HUES64 (cell line): ENCODE results near the gene SH3RF3.

Experiments
- H3K27ac ChIP-seq: 2 replicates; pipeline ENCODE4 v1.7.0; 2013; ENCODE audit warnings: low read depth, low read length, inconsistent platforms
- H3K27me3 ChIP-seq: 2 replicates; pipeline ENCODE4 v1.6.1; 2013; ENCODE audit warnings: mild to moderate bottlenecking, low read length; ENCODE audit not compliant: insufficient read depth
- H3K36me3 ChIP-seq: 2 replicates; pipeline ENCODE4 v1.6.1; 2013; ENCODE audit warnings: mild to moderate bottlenecking, low read length; ENCODE audit not compliant: insufficient read depth
- H3K4me1 ChIP-seq: 2 replicates; pipeline ENCODE4 v1.6.1; 2013; ENCODE audit warnings: mild to moderate bottlenecking, low read length, moderate library complexity; ENCODE audit not compliant: insufficient read depth
- H3K4me3 ChIP-seq: 2 replicates; pipeline ENCODE4 v1.5.1; 2013; ENCODE audit warnings: mild to moderate bottlenecking, low read length, moderate library complexity
- H3K9ac ChIP-seq: 2 replicates; pipeline ENCODE4 v1.6.1; 2013; ENCODE audit warnings: mild to moderate bottlenecking, low read depth, low read length
- H3K9me3 ChIP-seq: 2 replicates; pipeline ENCODE4 v1.6.1; 2013; ENCODE audit warnings: low read depth, low read length; ENCODE audit not compliant: insufficient read depth
- WGBS: fragments of 150-250, 120-280 bp; methylation state at CpG from one replicate; pipeline ENCODE4 v1.1.7; 2013; ENCODE audit warnings: missing lambda C conversion rate; 5-methylcytosine and 5-hydroxymethylcytosine counted together

Gene SH3RF3

DNA sequence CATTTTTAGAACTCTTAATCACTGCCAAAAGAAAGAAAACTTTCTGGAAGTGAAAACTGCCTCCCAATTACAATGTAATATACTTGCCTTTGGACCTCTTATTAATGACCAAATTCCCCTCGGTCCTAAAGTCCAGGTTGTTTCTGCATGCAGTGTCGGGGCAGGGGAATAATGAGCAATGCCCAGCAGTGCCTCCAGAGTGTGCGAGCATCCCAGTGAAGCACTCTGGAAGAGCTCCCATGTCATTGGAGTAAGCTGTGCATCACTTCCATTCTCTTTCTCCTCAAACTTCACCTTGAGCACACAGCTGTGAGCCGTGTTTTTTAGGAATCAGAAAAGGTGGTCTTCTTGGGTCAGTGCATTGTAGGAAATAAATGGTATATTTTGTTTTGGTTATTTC lies 107.1 kb downstream of the SH3RF3 start:
- H3K27me3 ChIP-seq, result no peaks in the 10 kb centered on the region
- 94% methylated on average over 4 of the region's 4 CpGs for WGBS
- H3K4me1 ChIP-seq, result no peaks in the 10 kb centered on the region
- H3K36me3 ChIP-seq, result no peaks in the 10 kb centered on the region
- H3K27ac ChIP-seq, result no peak overlapping the region
- no peaks in the 10 kb centered on the region for H3K9me3 ChIP-seq
- no peak overlapping the region for H3K4me3 ChIP-seq
- no peak overlapping the region for H3K9ac ChIP-seq

DNA sequence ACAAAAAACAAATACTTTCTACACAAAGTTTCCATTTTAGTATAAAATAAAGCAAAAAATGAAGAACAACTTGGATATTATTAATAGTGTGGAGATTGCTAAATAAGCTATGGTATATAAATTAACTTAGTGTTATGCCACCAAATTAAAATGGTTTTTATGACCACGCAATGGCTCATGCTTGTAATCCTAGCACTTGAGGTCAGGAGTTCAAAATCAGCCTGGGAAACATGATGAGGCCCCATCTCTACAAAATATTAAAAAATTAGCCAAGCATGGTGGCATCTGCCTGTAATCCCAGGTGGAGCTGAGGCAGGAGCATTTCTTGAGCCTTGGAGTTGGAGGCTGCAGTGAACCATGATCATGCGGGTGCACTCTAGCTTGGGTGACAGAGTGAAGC lies 108.8 kb downstream of the SH3RF3 start:
- Histone ChIP-seq H3K9ac (no peak overlapping the region), H3K36me3 (no peaks in the 10 kb centered on the region), H3K9me3 (no peaks in the 10 kb centered on the region), H3K27me3 (no peaks in the 10 kb centered on the region), H3K27ac (no peak overlapping the region), H3K4me3 (no peak overlapping the region), H3K4me1 (no peaks in the 10 kb centered on the region)
- 93% methylated on average over 2 of the region's 2 CpGs for WGBS

DNA sequence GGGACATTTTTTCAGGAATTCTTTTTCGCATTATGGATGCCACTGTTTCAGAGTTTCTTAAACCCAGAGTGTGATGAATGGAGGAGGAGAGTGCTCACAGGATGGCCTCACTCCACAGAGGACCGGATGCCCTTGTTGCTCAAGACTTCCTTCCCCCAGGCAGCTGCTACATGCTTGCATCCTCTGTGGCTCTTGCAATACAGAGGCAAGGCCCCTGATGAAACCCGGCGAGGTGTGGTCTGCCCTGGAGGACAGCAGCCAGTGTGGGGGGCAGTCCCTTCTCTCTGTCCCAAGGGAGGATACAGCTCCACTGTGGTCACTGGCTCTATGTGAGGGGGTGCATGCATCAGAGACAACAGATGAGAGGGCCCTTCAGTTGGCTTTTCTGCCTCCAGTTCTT lies 109.6 kb downstream of the SH3RF3 start:
- Histone ChIP-seq H3K4me1 (no peaks in the 10 kb centered on the region), H3K9me3 (no peaks in the 10 kb centered on the region), H3K9ac (no peak overlapping the region), H3K4me3 (no peak overlapping the region), H3K27me3 (no peaks in the 10 kb centered on the region), H3K27ac (no peak overlapping the region), H3K36me3 (no peaks in the 10 kb centered on the region)
- WGBS, result 82% methylated on average over 4 of the region's 4 CpGs

DNA sequence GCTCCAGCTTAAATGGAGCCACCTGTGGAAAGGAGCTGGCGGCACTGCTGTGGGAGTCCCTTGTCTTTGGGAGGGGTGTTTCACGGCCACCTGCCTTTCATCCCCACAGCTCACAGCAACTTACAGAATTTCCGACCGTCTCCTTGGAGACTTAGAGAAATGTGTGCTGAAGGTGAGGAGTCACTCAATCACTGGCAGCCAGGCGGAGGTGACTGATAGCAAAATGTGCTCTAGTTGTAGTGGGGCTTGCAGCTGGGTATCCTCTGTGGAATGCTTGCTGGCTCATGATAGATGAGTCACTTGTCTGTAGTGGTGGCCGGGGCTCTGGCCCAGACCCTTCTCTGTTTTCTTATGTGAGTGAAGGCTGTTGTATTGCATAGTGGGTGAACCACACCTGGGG lies 110.7 kb downstream of the SH3RF3 start:
- Histone ChIP-seq H3K9ac (no peak overlapping the region), H3K9me3 (no peaks in the 10 kb centered on the region), H3K27me3 (no peaks in the 10 kb centered on the region), H3K4me3 (no peak overlapping the region), H3K36me3 (no peaks in the 10 kb centered on the region), H3K27ac (no peak overlapping the region), H3K4me1 (no peaks in the 10 kb centered on the region)
- WGBS, result 80% methylated on average over 4 of the region's 6 CpGs

DNA sequence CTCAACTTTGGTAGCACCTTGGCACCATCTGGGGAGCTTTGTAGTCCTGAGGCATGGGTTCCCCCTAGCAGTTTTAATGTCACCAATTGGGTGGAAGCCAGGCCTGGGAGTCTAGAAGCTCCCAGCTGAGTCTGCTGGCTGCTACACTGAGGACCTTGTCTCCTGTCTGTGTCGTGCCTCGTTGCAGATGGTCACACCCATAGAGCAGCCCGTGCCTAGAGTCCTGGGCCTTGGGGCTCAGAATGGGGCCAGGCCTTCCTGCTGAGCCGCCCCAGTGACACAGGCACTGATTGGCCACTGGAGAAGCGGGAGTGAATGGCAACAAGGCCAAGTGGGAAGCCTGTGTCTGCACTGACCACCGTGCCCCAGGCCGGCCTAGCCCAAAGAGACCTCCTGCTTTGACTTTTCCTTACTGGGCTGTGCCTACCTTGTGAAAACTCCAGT lies 113.2 kb downstream of the SH3RF3 start:
- Histone ChIP-seq H3K4me1 (no peaks in the 10 kb centered on the region), H3K27ac (no peak overlapping the region), H3K36me3 (no peaks in the 10 kb centered on the region), H3K9ac (no peak overlapping the region), H3K27me3 (no peaks in the 10 kb centered on the region), H3K4me3 (no peak overlapping the region), H3K9me3 (no peaks in the 10 kb centered on the region)
- WGBS, result 95% methylated on average over 7 of the region's 7 CpGs

DNA sequence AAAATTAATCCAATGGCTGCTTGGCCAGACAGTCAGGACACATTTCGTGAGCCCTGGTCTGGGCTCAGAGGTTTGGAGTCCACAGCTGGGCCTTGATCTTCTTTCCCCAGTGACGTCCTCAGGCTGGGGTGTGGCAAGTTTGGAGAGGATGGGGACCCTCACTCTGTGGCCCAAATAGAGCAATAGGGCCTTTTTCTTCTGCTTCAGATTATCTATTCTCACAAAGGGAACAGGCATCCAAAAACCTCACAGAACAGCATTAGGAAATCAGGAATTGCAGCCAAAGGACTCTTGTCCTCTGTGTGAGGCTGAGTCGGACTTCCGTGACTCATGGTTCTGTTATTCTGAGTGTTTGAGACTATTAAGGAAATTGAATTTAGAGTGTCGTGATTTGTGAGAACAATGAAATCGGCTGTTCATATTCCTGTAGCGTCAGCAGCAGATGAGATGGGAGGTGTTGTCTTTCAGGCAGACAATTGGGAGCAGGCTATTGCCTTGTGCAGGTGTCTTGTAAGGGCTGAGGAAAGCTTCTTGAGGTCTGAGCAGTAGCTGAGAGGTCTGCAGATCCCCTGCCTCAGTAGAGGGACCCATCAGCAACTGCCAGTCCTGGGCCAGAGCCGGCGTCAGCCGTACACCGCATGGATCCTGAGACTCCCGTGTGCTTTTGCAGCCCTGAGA lies 113.8 kb downstream of the SH3RF3 start:
- H3K27me3 ChIP-seq, result no peaks in the 10 kb centered on the region
- 94% methylated on average over 12 of the region's 12 CpGs for WGBS
- no peak overlapping the region for H3K4me3 ChIP-seq
- no peaks in the 10 kb centered on the region; the same call in 1 of the 2 replicates for H3K4me1 ChIP-seq
- H3K9me3 ChIP-seq, result no peaks in the 10 kb centered on the region
- no peak overlapping the region for H3K9ac ChIP-seq
- H3K36me3 ChIP-seq, result no peaks in the 10 kb centered on the region
- no peak overlapping the region for H3K27ac ChIP-seq

DNA sequence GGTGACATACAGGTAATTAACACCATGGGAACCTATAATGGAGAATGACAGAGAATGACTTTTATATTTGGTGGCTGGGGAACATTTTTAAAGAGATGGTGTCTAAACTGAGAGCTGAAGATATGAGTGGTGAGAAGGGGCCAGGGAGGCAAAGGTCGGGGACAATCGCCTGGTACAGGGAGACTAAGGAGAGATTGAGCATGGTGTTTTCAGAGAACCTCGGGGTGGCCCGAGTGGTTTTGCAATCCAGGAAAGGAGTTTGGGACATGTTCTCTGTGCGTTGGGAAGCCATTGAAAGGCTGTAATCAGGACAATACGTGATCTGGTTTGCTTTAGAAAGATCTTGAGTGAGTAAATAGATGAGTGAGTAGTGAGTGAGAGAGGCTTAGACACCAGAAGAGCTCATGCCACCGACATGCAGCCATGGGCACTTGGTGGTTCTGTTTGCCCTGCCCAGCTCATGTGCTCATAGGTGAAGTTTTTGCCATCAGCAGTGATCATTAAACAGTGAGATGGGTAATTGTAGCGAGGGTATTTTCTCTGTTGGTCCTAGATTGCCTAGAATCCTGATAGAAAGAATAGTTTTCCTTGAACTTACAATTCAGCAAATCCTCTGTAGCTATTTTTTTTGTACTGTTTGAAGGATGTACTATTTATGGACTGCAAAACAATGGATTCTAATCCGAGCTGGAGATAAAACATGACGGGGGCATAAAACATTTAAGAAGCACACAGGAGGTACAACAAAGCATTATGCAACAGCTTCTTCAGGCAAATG lies 114.7 kb downstream of the SH3RF3 start:
- Histone ChIP-seq H3K36me3 (no peaks in the 10 kb centered on the region), H3K27ac (no peak overlapping the region), H3K4me3 (no peak overlapping the region), H3K27me3 (no peaks in the 10 kb centered on the region), H3K4me1 (no peaks in the 10 kb centered on the region; the same call in 1 of the 2 replicates), H3K9me3 (no peaks in the 10 kb centered on the region), H3K9ac (no peak overlapping the region)
- WGBS, result 96% methylated on average over 10 of the region's 10 CpGs

DNA sequence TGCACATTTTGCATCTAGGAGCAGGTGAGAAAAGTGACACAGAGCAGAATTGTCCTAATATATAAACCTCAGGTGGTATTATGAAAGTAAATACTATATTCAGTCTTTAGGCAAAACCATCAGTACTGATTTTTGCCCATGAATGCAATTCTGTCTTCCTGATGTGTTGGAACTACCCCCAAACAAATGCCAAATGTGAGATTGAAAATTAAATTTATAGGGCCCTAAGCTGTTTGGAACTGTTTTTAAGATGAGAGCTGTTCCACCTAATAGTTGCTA lies 115.2 kb downstream of the SH3RF3 start:
- H3K4me3 ChIP-seq, result no peak overlapping the region
- no peaks in the 10 kb centered on the region for H3K27me3 ChIP-seq
- no peaks in the 10 kb centered on the region for H3K9me3 ChIP-seq
- H3K36me3 ChIP-seq, result no peaks in the 10 kb centered on the region
- H3K9ac ChIP-seq, result no peak overlapping the region
- no peaks in the 10 kb centered on the region; the same call in 1 of the 2 replicates for H3K4me1 ChIP-seq
- H3K27ac ChIP-seq, result no peak overlapping the region

DNA sequence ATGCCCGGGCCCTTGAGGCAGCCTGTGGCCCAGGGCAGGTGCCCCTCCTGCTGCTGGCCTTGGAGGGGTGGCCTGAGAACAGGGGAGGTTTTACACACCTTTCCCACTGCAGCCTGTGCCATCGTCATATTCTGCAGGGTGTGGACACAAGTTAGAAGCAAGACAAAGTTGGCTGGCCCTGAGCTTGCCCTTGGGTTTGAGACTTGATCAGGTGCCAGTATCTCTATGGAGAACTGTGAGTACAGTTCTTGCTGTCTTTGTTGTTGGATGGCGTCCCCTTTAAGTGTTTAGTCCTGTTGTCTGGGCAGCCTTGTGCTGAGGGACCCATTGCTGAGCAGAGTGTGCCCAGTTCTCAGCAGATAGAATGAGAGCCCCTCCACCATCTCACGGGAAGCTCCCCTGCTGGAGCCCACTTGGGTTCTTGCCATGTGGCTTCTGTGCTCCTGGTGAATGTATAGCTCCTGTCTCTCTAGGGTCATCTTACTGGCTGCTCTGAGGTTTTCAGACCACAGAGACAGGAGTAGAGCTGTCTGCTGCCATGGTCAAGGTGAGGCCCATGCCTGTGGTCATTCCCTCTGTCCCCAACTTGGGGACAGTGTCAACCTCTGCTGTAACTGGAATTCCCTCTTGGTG lies 115.9 kb downstream of the SH3RF3 start:
- no peak overlapping the region for H3K9ac ChIP-seq
- H3K4me1 ChIP-seq, result no peaks in the 10 kb centered on the region; the same call in 1 of the 2 replicates
- no peaks in the 10 kb centered on the region for H3K27me3 ChIP-seq
- H3K4me3 ChIP-seq, result no peak overlapping the region
- 89% methylated on average over 4 of the region's 4 CpGs for WGBS
- no peak overlapping the region for H3K27ac ChIP-seq
- no peaks in the 10 kb centered on the region for H3K9me3 ChIP-seq
- H3K36me3 ChIP-seq, result no peaks in the 10 kb centered on the region

DNA sequence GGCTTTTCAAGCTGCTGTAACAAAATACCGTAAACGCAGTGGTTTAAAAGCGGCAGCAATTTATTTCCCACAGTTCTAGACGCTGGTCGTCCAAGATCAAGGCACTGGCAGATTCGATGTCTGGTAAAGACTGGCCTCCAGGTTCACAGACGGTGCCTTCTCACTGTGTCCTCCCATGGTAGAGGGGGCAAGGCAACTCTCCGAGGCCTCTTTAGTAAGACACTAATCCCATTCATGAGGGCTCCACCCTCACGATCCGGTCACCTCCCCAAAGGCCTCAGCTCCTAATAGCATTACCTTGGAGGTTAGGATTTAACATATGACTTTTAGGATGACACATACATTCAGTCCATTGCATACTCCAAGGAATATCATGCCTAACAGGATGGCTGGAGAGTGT lies 117.2 kb downstream of the SH3RF3 start:
- 93% methylated on average over 10 of the region's 10 CpGs for WGBS
- no peaks in the 10 kb centered on the region; the same call in 1 of the 2 replicates for H3K4me1 ChIP-seq
- no peaks in the 10 kb centered on the region for H3K27me3 ChIP-seq
- H3K36me3 ChIP-seq, result no peaks in the 10 kb centered on the region
- no peak overlapping the region for H3K4me3 ChIP-seq
- no peak overlapping the region for H3K27ac ChIP-seq
- H3K9ac ChIP-seq, result no peak overlapping the region
- no peaks in the 10 kb centered on the region for H3K9me3 ChIP-seq

DNA sequence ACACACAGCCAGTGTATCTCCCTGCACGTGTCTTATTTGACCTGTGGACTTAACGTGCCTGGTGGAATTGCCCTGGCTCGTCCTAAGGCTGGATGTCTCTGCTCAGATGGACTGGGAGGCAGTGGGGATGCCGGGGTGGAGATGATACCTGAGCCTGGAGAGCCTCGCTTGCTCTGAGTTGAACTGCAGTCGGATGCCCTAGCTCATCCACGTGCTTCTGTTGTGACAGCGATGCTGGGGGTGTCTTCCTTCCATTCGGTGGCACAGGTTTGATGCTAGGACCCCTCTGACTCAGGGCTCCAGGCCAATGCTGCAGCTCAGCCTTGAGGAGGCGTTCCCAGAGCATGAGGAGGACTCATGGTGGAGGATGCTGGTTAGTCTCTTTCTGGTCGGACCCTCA lies 117.6 kb downstream of the SH3RF3 start:
- H3K4me3 ChIP-seq, result no peak overlapping the region
- no peaks in the 10 kb centered on the region; the same call in 1 of the 2 replicates for H3K4me1 ChIP-seq
- H3K27me3 ChIP-seq, result no peaks in the 10 kb centered on the region
- H3K9ac ChIP-seq, result no peak overlapping the region
- H3K9me3 ChIP-seq, result no peaks in the 10 kb centered on the region
- WGBS, result 95% methylated on average over 11 of the region's 11 CpGs
- no peak overlapping the region for H3K27ac ChIP-seq
- H3K36me3 ChIP-seq, result no peaks in the 10 kb centered on the region
